BE2C (cell line): ENCODE results near the gene NEDD9.

Experiments used
- DNase-seq: peaks from one replicate; pipeline ENCODE4 v3.0.0-alpha.2; 2020
- H3K27me3 ChIP-seq: fragments of 250-450 bp; sonication (Bioruptor Pico); 2 replicates; pipeline ENCODE4 v1.5.1; 2020; ENCODE audit warnings: mild to moderate bottlenecking
- H3K36me3 ChIP-seq: fragments of 250-450 bp; sonication (Bioruptor Pico); 2 replicates; pipeline ENCODE4 v1.5.1; 2020; ENCODE audit warnings: mild to moderate bottlenecking
- H3K4me1 ChIP-seq: fragments of 250-450 bp; sonication (Bioruptor Pico); 2 replicates; pipeline ENCODE4 v1.5.1; 2020
- H3K4me3 ChIP-seq: 2 replicates; pipeline ENCODE4 v1.5.1; 2011; ENCODE audit warnings: low read depth, low read length
- H3K9me3 ChIP-seq: fragments of 250-450 bp; sonication (Bioruptor Pico); 2 replicates; pipeline ENCODE4 v1.5.1; 2020
- CTCF ChIP-seq: IDR thresholded peaks from 2 replicates; pipeline ENCODE4 v1.5.1; 2012; ENCODE audit warnings: mild to moderate bottlenecking, low read depth, low read length

The NEDD9 gene

GRCh38 chr6:11237428-11237827 lies 5.0 kb upstream of the NEDD9 start:
- no peak overlapping the region for H3K4me3 ChIP-seq
- H3K4me1 ChIP-seq = no peaks in the 10 kb centered on the region
- no peaks in the 10 kb centered on the region for H3K27me3 ChIP-seq
- TF ChIP-seq CTCF = no peak
- H3K9me3 ChIP-seq = no peaks in the 10 kb centered on the region
- H3K36me3 ChIP-seq = no peaks in the 10 kb centered on the region
- no peak for DNase-seq

DNA sequence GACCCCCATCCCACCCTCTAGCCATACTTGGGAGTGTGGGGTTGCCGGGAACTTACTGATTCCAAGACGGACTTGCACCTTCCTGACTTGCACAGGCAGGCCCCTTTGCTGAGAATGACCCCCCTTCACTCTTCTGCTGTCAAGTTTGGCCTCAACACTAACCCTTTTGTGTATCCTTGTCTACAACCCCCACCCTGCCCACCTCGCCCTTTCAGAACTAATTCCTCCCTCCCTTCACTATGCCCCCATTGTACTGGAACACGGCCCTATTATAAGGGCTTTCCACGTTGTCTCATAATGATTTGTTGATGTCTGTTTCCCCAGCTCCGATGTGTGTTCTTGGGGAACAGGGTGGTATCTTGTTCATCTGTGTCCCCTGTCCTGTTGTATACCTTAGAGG lies 4.4 kb upstream of the NEDD9 start:
- DNase-seq = no peak
- Histone ChIP-seq H3K9me3 (no peaks in the 10 kb centered on the region), H3K4me3 (no peak overlapping the region), H3K36me3 (no peaks in the 10 kb centered on the region), H3K27me3 (no peaks in the 10 kb centered on the region), H3K4me1 (no peaks in the 10 kb centered on the region)
- TF ChIP-seq CTCF = no peak

GRCh38 chr6:11236076-11236750 lies 3.7 kb upstream of the NEDD9 start:
- no peak overlapping the region for H3K4me3 ChIP-seq
- no peak for TF ChIP-seq CTCF
- no peaks in the 10 kb centered on the region for H3K36me3 ChIP-seq
- no peaks in the 10 kb centered on the region for H3K9me3 ChIP-seq
- no peaks in the 10 kb centered on the region for H3K4me1 ChIP-seq
- no peaks in the 10 kb centered on the region for H3K27me3 ChIP-seq
- no peak for DNase-seq

DNA sequence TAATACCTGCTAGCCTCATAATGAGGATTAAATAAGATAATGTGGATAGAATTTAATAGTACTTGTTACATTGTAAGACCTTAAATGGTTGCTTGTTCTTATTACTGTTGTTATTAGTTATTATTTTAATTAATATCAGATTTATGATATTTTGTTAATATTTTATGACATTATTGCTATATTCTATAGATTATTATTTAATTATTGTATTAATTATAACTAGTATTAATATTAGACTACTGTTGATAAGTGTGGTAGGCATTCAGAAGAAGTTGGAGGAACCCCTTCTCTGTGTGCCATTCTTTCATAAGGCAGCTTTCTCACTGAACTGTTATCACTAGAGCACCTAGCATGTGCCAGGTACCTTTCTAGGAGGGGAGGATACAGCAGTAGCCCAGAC lies 2.6 kb upstream of the NEDD9 start:
- Histone ChIP-seq H3K9me3 (no peaks in the 10 kb centered on the region), H3K4me1 (no peaks in the 10 kb centered on the region), H3K4me3 (no peak overlapping the region), H3K36me3 (no peaks in the 10 kb centered on the region), H3K27me3 (no peaks in the 10 kb centered on the region)
- no peak for TF ChIP-seq CTCF
- no peak for DNase-seq

DNA sequence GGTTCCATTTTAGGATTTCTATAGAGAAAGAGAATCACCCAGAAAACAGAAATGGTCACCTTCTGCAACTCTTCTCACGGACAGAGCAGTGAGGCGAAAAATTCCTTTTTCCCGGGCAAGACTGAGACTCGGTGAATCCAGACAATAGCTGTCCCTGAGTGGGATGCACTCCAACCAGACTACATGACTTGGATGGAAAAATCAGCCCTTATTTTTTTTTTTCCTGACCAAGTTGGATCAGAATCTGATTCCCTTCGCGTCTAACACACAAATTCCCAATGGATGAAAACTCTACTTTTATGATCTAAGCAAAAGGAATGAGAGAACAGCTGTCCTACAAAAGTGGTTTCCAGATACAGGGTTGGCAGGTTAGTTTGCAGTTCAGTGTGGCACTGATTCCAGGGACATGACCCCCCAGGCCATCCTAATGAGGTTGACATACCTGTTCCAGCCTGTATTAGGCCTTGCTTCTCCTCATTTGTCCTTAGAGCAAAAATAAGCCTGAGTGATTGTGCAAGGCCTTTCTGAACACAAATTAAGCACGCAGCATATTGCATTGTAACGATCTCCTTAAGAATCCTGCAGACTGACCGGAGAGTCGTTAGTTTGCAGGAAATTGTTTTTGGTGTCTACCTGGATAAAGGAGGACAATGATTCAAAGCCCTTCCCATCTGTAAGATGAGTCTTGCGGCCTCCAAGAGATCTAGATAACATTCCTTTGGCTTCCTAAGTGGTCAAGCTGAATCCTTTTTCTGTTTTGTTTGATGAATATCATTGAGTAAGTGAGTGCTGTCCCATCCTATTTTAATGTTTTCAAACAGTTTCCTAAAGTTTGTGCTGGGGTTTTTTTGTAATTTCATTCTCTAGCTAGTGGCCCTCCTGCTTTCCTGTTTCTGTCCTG lies 1.5 kb upstream of the NEDD9 start:
- H3K4me3 ChIP-seq = no peak overlapping the region
- TF ChIP-seq CTCF = no peak
- no peak for DNase-seq

More for the DNA sequence above, 1.5 kb upstream of the NEDD9 start:
- H3K27me3 ChIP-seq = no peaks in the 10 kb centered on the region
- H3K9me3 ChIP-seq = no peaks in the 10 kb centered on the region
- no peaks in the 10 kb centered on the region for H3K4me1 ChIP-seq
- H3K36me3 ChIP-seq = no peaks in the 10 kb centered on the region
